Measurements from ENCODE around the gene CLPTM1L. TPM values are rescaled to one million over a fixed set of nuclear protein-coding genes. Genes with fewer than 3 reads are reported as not detected.
A peak's percentile ranks its signal among the peaks of the same experiment; 100 is the strongest.

CLPTM1L gene
- total and polyA plus RNA-seq, 10 donors = 39.7 to 118 (median 94.9) TPM

DNA sequence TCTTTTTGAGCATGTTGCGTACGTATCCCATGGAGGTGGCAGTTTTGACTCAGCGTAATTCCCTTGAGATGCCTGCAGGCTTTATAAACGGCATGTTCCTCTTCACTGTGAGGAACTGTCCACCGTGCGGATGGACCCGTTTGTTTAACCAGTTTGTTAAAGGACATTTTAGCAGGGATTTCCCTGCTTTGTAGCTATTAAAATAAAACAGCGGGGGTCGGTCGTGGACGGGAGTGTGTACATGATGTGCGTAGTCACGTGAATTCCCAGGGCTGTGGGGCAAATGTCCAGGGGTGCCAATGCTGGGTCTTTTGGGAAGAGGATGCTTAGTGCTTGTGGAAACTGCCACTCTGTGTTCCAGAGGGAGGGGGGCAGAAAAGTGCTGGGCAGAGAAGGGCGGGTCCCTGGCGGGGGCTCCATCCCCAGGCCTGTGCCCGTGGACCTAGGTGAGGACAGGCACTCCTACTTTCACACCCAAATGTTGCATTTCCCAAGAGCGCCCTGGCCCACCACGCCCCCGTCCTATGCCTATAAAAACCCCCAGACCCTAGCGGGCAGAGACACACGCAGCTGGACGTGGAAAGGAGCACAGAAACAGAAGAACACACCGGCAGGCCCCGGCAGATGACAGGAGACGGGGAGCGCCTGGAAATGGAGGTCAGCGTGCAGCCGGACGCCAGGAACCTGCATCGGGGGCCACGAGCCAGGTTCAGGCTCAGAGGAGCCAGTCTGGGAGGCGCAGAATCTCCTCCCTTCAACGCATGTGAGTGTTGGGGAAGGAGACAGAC, 46.0 kb downstream of the CLPTM1L start:
- DNase-seq = peak; percentile 63
- WGBS, 5 donors = 81 to 86% (median 84%) methylated on average over 33 of the region's 33 CpGs
- Histone ChIP-seq H3K4me1 (peaks cover 0 to 21% (median 13%) of the 10 kb centered on the region in 6 donors), H3K9me3 (peaks cover 0 to 3% (median 0%) of the 10 kb centered on the region in 8 donors), H3K27me3 (replicated peaks in 1 of 7) (peaks cover 0 to 42% (median 19%) of the 10 kb centered on the region in 7 donors), H3K4me3 (no peak overlapping the region), H3K36me3 (no peaks in the 10 kb centered on the region), H3K27ac (no peak overlapping the region)
- intact Hi-C loops (cut with DNase I; ENCODE audit: low total_unique reads) = no loop called here
- TF ChIP-seq POLR2AphosphoS5 (IDR thresholded peaks at IDR 0.05) (no peak), POLR2A (IDR thresholded peaks at IDR 0.05) (no peak)
- TF ChIP-seq, protein P1, sequence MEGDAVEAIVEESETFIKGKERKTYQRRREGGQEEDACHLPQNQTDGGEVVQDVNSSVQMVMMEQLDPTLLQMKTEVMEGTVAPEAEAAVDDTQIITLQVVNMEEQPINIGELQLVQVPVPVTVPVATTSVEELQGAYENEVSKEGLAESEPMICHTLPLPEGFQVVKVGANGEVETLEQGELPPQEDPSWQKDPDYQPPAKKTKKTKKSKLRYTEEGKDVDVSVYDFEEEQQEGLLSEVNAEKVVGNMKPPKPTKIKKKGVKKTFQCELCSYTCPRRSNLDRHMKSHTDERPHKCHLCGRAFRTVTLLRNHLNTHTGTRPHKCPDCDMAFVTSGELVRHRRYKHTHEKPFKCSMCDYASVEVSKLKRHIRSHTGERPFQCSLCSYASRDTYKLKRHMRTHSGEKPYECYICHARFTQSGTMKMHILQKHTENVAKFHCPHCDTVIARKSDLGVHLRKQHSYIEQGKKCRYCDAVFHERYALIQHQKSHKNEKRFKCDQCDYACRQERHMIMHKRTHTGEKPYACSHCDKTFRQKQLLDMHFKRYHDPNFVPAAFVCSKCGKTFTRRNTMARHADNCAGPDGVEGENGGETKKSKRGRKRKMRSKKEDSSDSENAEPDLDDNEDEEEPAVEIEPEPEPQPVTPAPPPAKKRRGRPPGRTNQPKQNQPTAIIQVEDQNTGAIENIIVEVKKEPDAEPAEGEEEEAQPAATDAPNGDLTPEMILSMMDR (IDR thresholded peaks at IDR 0.05 in 8 of 11, conservative IDR thresholded peaks at IDR 0.05 in 3 of 11) = no peak

DNA sequence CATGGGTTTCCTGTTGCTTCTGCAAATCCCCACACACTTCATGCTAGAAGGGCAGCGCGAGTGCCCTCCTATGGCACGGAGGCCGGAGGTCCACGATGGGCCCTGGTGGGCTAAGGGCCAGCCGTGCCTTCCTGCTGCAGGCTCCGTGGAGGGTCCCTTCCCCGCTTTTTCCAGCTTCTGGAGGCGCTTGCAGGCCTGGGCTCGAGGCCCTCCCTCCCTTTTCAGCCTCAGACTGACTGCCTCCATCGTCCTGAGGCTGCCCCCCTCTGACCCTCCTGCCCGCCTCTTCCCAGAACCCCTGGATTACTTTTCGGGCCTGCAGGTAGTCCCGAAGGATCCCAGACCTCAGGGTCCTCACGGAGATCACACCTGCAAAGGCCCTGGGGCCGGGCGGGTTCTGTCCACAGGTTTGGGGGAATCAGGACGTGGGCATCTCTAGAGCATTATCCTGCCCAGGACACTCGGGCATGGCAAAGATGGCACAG, 46.8 kb downstream of the CLPTM1L start:
- Histone ChIP-seq H3K4me3 (no peak overlapping the region), H3K9me3 (peaks cover 0 to 3% (median 0%) of the 10 kb centered on the region in 8 donors), H3K36me3 (no peaks in the 10 kb centered on the region), H3K27ac (no peak overlapping the region), H3K27me3 (replicated peaks in 1 of 7) (peaks cover 0 to 50% (median 28%) of the 10 kb centered on the region in 7 donors), H3K4me1 (peaks cover 0 to 28% (median 16%) of the 10 kb centered on the region in 6 donors)
- DNase-seq = peak; percentile 72
- intact Hi-C loops (cut with DNase I; ENCODE audit: low total_unique reads) = no loop called here
- TF ChIP-seq, protein P1 (IDR thresholded peaks at IDR 0.05 in 8 of 11, conservative IDR thresholded peaks at IDR 0.05 in 3 of 11) = no peak
- TF ChIP-seq POLR2AphosphoS5 (IDR thresholded peaks at IDR 0.05) (no peak), POLR2A (IDR thresholded peaks at IDR 0.05) (no peak)
- WGBS, 5 donors = 84 to 88% (median 85%) methylated on average over 19 of the region's 19 CpGs

DNA sequence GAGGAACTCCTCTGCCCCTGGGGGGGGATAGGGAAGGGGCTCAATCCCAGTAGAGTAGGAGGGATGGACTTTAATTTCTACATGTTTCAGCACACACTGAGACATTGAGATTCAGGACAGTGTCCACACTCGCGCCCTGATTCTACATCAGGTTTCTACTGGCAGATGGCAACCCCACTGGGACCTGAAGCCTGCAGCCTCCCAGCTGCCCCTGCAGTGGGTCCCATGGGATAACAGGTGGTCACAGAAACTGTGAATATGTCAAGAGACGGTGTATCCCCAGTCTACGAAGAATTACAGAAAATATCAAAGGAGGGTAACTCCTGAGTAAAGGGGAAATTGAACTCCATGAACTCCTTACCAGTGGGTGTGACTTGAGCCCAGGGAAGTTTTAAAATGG, 47.7 kb downstream of the CLPTM1L start:
- H3K4me1 ChIP-seq = peaks cover 0 to 28% (median 16%) of the 10 kb centered on the region in 6 donors
- TF ChIP-seq POLR2A (IDR thresholded peaks at IDR 0.05) = no peak
- TF ChIP-seq POLR2AphosphoS5 (IDR thresholded peaks at IDR 0.05) = no peak
- TF ChIP-seq, protein P1 (IDR thresholded peaks at IDR 0.05 in 8 of 11, conservative IDR thresholded peaks at IDR 0.05 in 3 of 11) = no peak
- WGBS, 5 donors = 58 to 85% (median 67%) methylated on average over 2 to 4 of the region's 4 CpGs
- intact Hi-C loops (cut with DNase I; ENCODE audit: low total_unique reads) = no loop called here
- no peak overlapping the region for H3K4me3 ChIP-seq
- peaks cover 0 to 2% (median 0%) of the 10 kb centered on the region in 8 donors for H3K9me3 ChIP-seq
- H3K27ac ChIP-seq = no peak overlapping the region
- H3K36me3 ChIP-seq = no peaks in the 10 kb centered on the region
- DNase-seq = no peak
- peaks cover 0 to 58% (median 32%) of the 10 kb centered on the region in 7 donors for H3K27me3 ChIP-seq (replicated peaks in 1 of 7)

DNA sequence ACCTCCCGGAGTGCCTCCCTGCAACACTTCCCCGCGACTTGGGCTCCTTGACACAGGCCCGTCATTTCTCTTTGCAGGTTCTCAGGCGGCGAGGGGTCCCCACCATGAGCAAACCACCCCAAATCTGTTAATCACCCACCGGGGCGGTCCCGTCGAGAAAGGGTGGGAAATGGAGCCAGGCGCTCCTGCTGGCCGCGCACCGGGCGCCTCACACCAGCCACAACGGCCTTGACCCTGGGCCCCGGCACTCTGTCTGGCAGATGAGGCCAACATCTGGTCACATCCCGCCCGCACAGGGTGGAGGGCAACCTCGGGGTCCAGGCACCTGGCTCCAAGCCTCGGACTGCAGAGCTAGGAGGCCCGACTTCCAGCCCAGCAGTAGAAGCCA, 49.3 kb downstream of the CLPTM1L start:
- WGBS, 5 donors = 46 to 60% (median 53%) methylated on average over 5 to 22 of the region's 22 CpGs
- Histone ChIP-seq H3K27ac (no peak overlapping the region), H3K36me3 (no peaks in the 10 kb centered on the region), H3K4me3 (peak overlapping the region in 3 of 8 donors; percentile 14 to 66 (median 42)), H3K4me1 (peaks cover 0 to 28% (median 16%) of the 10 kb centered on the region in 6 donors), H3K9me3 (no peaks in the 10 kb centered on the region), H3K27me3 (replicated peaks in 1 of 7) (peaks cover 0 to 74% (median 37%) of the 10 kb centered on the region in 7 donors)
- intact Hi-C loops (cut with DNase I; ENCODE audit: low total_unique reads) = no loop called here
- peak; percentile 76 for DNase-seq
- TF ChIP-seq, protein P1 (IDR thresholded peaks at IDR 0.05 in 8 of 11, conservative IDR thresholded peaks at IDR 0.05 in 3 of 11) = no peak
- TF ChIP-seq POLR2AphosphoS5 (IDR thresholded peaks at IDR 0.05) = no peak
- TF ChIP-seq POLR2A (IDR thresholded peaks at IDR 0.05) = no peak
